ENCODE measurements around the gene FLT3.
"Not testable (repeated sequence)": the region's sequence is repeated elsewhere in the genome, so short reads cannot be mapped to it uniquely, and the experiment has no call there.

The FLT3 gene

GRCh38 chr13:28044608-28045007, 55.8 kb downstream of the FLT3 start:
- DNase-seq (ENCODE audit: low spot score): no peak

GRCh38 chr13:28043224-28043623, 57.2 kb downstream of the FLT3 start:
- no peak for DNase-seq (ENCODE audit: low spot score)

GRCh38 chr13:28041501-28041900, 58.9 kb downstream of the FLT3 start:
- no peak for DNase-seq (ENCODE audit: low spot score)

- DNase-seq (ENCODE audit: low spot score): no peak
These were observed 59.3 kb downstream of the FLT3 start for GRCh38 chr13:28041031-28041461.

- DNase-seq (ENCODE audit: low spot score): no peak
These were observed 63.0 kb downstream of the FLT3 start for GRCh38 chr13:28037399-28037798.

- DNase-seq (ENCODE audit: low spot score): no peak
These were observed 65.1 kb downstream of the FLT3 start for GRCh38 chr13:28035146-28035782.

GRCh38 chr13:28033894-28034655, 66.3 kb downstream of the FLT3 start:
- no peak for DNase-seq (ENCODE audit: low spot score)

GRCh38 chr13:28032438-28032837, 67.9 kb downstream of the FLT3 start:
- DNase-seq (ENCODE audit: low spot score): not testable (repeated sequence)

- no peak for DNase-seq (ENCODE audit: low spot score)
These were observed 68.5 kb downstream of the FLT3 start for GRCh38 chr13:28031896-28032288.

GRCh38 chr13:28031220-28031895, 69.0 kb downstream of the FLT3 start:
- no peak for DNase-seq (ENCODE audit: low spot score)

- no peak for DNase-seq (ENCODE audit: low spot score)
These were observed 72.6 kb downstream of the FLT3 start for GRCh38 chr13:28027607-28028364.

GRCh38 chr13:28027071-28027470, 73.3 kb downstream of the FLT3 start:
- no peak for DNase-seq (ENCODE audit: low spot score)

GRCh38 chr13:28026508-28026907, 73.9 kb downstream of the FLT3 start:
- no peak for DNase-seq (ENCODE audit: low spot score)

GRCh38 chr13:28022848-28023518, 77.4 kb downstream of the FLT3 start:
- DNase-seq (ENCODE audit: low spot score): peak; percentile 37

- no peak for DNase-seq (ENCODE audit: low spot score)
These were observed 86.1 kb downstream of the FLT3 start for GRCh38 chr13:28014301-28014700.

- no peak for DNase-seq (ENCODE audit: low spot score)
These were observed 86.9 kb downstream of the FLT3 start for GRCh38 chr13:28013482-28013881.

GRCh38 chr13:28012896-28013295, 87.5 kb downstream of the FLT3 start:
- no peak for DNase-seq (ENCODE audit: low spot score)

GRCh38 chr13:28012383-28012782, 88.0 kb downstream of the FLT3 start:
- no peak for DNase-seq (ENCODE audit: low spot score)

GRCh38 chr13:28010046-28010445, 90.3 kb downstream of the FLT3 start:
- no peak for DNase-seq (ENCODE audit: low spot score)

- not testable (repeated sequence) for DNase-seq (ENCODE audit: low spot score)
These were observed 95.4 kb downstream of the FLT3 start for GRCh38 chr13:28005016-28005415.

GRCh38 chr13:28002886-28003698, 97.3 kb downstream of the FLT3 start:
- DNase-seq (ENCODE audit: low spot score): no peak
